Lung (tissue), 12 donors: ENCODE data around the gene LRTM1. TPM values are rescaled to one million over a fixed set of nuclear protein-coding genes. Genes with fewer than 3 reads are reported as not detected.

Experiments used
- ATAC-seq: fragments of 200-7000 bp; cut with Tn5 transposase; one replicate; pipeline ENCODE4 v1.9.1; 2020; ENCODE audit warnings: moderate number of reproducible peaks; ENCODE audit not compliant: insufficient read depth, low FRiP score
- DNase-seq, 3 donors: peaks; one replicate each; pipeline ENCODE4 v3.0.0-alpha.2; 2013 to 2017
- H3K27ac ChIP-seq, 2 donors: one replicate each; pipeline ENCODE4 v1.5.1; 2013; ENCODE audit warnings: mild to moderate bottlenecking in 2 of 2, moderate library complexity in 2 of 2, control low read depth in 1 of 2, inconsistent platforms in 1 of 2, low read depth in 1 of 2, low read length in 1 of 2
- H3K27me3 ChIP-seq, 3 donors: one replicate each; pipeline ENCODE4 v1.5.1; 2013; ENCODE audit warnings: low read length in 2 of 3; ENCODE audit not compliant: control insufficient read depth in 3 of 3, insufficient read depth in 3 of 3
- H3K36me3 ChIP-seq, 4 donors: one replicate each; pipeline ENCODE4 v1.5.1; 2013; ENCODE audit warnings: low read length in 4 of 4, mild to moderate bottlenecking in 1 of 4, moderate library complexity in 1 of 4; ENCODE audit not compliant: control insufficient read depth in 4 of 4, insufficient read depth in 4 of 4
- H3K4me1 ChIP-seq, 5 donors: one replicate each; pipeline ENCODE4 v1.5.1; 2013; ENCODE audit warnings: low read length in 5 of 5, mild to moderate bottlenecking in 2 of 5, moderate library complexity in 1 of 5; ENCODE audit not compliant: control insufficient read depth in 5 of 5, insufficient read depth in 5 of 5
- H3K4me3 ChIP-seq: one replicate; pipeline ENCODE4 v1.5.1; 2013; ENCODE audit warnings: mild to moderate bottlenecking, control low read depth, moderate library complexity
- H3K9ac ChIP-seq, 2 donors: one replicate each; pipeline ENCODE4 v1.5.1; 2013; ENCODE audit warnings: low read length in 2 of 2, control low read depth in 1 of 2; ENCODE audit not compliant: insufficient read depth in 1 of 2
- H3K9me3 ChIP-seq, 4 donors: one replicate each; pipeline ENCODE4 v1.5.1; 2013; ENCODE audit warnings: low read length in 3 of 4, mild to moderate bottlenecking in 1 of 4, moderate library complexity in 1 of 4; ENCODE audit not compliant: control insufficient read depth in 4 of 4, insufficient read depth in 3 of 4
- CTCF ChIP-seq: IDR thresholded peaks from 2 replicates; pipeline ENCODE4 v1.5.1; 2012; ENCODE audit warnings: mild to moderate bottlenecking; ENCODE audit errors: control extremely low read depth, extremely low read depth
- WGBS, 2 donors: extraction: QIAGEN DNeasy Blood & Tissue Kit; methylation state at CpG; one replicate each; pipeline ENCODE4 v1.1.7; 2013; 5-methylcytosine and 5-hydroxymethylcytosine counted together
- polyA plus RNA-seq, 2 donors: library from polyadenylated mRNA; stranded (reverse); fragments of 200-250 nt; gene quantifications; one replicate each; pipeline ENCODE4 v1.2.1, GENCODE V29; 2013
- total RNA-seq, 2 donors: library from RNA; depleted of rRNA in 1 of 2; stranded (reverse); fragments of >200 nt in 1 of 2; gene quantifications; one replicate each; pipeline ENCODE4 v1.2.1, GENCODE V29; 2014 to 2021
- donor health status: control.
- donor health status: control.
- donor health status: Bipolar disorder and iron deficiency.
- donor health status: healthy.
- donor health status: DM: yes; HTN: yes; CAD: no.

LRTM1 gene
- total and polyA plus RNA-seq, 4 donors: not detected

GRCh38 chr3:54900838-54901591, 26.8 kb downstream of the LRTM1 start:
- DNase-seq (peak in 2 of 3 donors; percentile 4 to 15), ATAC-seq (no peak)
- 75 to 84% methylated on average over 8 of the region's 8 CpGs for WGBS, 2 donors
- Histone ChIP-seq H3K9ac (no peak overlapping the region), H3K36me3 (no peaks in the 10 kb centered on the region), H3K4me1 (peaks cover 2 to 21% (median 4%) of the 10 kb centered on the region in 5 donors), H3K9me3 (no peaks in the 10 kb centered on the region), H3K4me3 (no peak overlapping the region), H3K27me3 (no peaks in the 10 kb centered on the region), H3K27ac (no peak overlapping the region)
- TF ChIP-seq CTCF: no peak

DNA sequence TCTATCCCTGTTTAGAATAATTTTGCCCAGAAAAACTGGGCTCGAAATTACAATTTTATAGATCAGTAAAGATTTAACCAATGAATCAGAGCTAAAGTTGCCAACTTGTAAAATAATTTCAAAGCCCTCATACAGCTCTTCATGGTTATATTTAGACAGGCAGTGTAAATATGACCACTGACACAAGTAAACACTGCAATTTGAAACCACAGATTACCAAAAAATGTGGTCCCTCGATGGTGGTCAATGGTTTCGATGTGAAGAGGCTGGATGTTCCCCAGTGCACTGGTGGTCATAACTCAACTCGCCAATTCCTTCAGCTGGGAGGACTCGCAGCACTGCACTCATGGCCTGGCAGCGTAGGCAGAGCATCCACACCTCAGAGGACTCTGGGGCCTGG, 28.6 kb downstream of the LRTM1 start:
- Histone ChIP-seq H3K4me3 (no peak overlapping the region), H3K27me3 (no peaks in the 10 kb centered on the region), H3K4me1 (peaks cover 2 to 21% (median 4%) of the 10 kb centered on the region in 5 donors), H3K9me3 (no peaks in the 10 kb centered on the region), H3K9ac (no peak overlapping the region), H3K36me3 (no peaks in the 10 kb centered on the region), H3K27ac (no peak overlapping the region)
- TF ChIP-seq CTCF: no peak
- 83% methylated on average over 6 of the region's 6 CpGs for WGBS, 2 donors
- DNase-seq: no peak
- no peak for ATAC-seq

GRCh38 chr3:54897028-54897711, 30.7 kb downstream of the LRTM1 start:
- ATAC-seq: no peak
- Histone ChIP-seq H3K4me3 (no peak overlapping the region), H3K4me1 (peaks cover 3 to 16% (median 4%) of the 10 kb centered on the region in 5 donors), H3K9me3 (no peaks in the 10 kb centered on the region), H3K27ac (no peak overlapping the region), H3K27me3 (no peaks in the 10 kb centered on the region), H3K9ac (no peak overlapping the region), H3K36me3 (no peaks in the 10 kb centered on the region)
- TF ChIP-seq CTCF: no peak
- WGBS, 2 donors: 89% methylated on average over 3 of the region's 3 CpGs
- DNase-seq: no peak
